Epithelial cell of esophagus (primary cell): Measurements from ENCODE around the gene HGF.

ENCODE experiments used
- DNase-seq: peaks from one replicate; pipeline ENCODE4 v3.0.0; 2010; ENCODE audit warnings: low read depth
- H3K4me3 ChIP-seq: 2 replicates; pipeline ENCODE4 v1.5.1; 2011; ENCODE audit warnings: mild to moderate bottlenecking, low read length, control low read depth
- TF ChIP-seq, protein P1 (sequence below): IDR thresholded peaks from 2 replicates; pipeline ENCODE4 v1.5.1; 2011; ENCODE audit warnings: low read depth, mild to moderate bottlenecking, low read length, control low read depth, inconsistent platforms; ENCODE audit not compliant: insufficient read depth; ENCODE audit errors: missing control alignments

Gene HGF

DNA sequence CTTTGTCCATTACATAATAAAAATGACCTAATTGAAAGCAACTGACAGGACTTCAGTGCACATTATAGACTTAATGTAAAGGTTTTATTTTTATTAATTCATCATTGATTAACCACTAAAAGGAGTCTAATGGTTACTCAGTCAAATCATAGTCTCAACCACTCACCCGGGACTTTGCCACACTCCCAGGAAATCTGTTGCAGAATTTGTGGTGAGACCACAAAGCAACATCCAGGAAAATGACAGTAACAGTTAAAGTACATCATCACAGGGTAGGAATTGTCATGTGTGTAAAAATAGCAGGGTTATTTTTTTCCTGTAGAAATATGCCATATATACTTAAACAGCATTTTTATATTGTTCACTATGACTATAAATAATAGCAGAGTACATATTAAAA lies 6.3 kb upstream of the HGF start:
- H3K4me3 ChIP-seq, result no peak overlapping the region
- TF ChIP-seq, protein P1, sequence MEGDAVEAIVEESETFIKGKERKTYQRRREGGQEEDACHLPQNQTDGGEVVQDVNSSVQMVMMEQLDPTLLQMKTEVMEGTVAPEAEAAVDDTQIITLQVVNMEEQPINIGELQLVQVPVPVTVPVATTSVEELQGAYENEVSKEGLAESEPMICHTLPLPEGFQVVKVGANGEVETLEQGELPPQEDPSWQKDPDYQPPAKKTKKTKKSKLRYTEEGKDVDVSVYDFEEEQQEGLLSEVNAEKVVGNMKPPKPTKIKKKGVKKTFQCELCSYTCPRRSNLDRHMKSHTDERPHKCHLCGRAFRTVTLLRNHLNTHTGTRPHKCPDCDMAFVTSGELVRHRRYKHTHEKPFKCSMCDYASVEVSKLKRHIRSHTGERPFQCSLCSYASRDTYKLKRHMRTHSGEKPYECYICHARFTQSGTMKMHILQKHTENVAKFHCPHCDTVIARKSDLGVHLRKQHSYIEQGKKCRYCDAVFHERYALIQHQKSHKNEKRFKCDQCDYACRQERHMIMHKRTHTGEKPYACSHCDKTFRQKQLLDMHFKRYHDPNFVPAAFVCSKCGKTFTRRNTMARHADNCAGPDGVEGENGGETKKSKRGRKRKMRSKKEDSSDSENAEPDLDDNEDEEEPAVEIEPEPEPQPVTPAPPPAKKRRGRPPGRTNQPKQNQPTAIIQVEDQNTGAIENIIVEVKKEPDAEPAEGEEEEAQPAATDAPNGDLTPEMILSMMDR, result no peak
- DNase-seq, result no peak

DNA sequence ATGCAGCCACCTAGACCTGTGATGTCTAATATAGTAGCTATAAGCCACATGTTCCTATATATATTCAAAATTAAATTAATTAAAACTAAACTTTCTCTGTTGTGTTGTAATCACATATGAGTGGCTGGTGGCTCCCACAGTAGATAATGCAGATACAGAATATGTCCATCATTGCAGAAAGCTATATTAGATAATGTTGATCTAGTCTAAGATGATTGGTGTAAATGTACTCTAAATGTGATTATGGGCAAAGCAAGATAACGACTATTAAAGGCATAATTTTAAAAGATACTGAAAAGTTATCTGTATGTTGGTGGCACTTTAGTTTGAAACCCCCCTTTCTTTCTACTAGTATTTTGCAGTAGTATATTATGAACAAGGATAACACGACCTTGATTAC lies 5.7 kb upstream of the HGF start:
- no peak overlapping the region for H3K4me3 ChIP-seq
- DNase-seq, result no peak
- TF ChIP-seq, protein P1, result no peak

DNA sequence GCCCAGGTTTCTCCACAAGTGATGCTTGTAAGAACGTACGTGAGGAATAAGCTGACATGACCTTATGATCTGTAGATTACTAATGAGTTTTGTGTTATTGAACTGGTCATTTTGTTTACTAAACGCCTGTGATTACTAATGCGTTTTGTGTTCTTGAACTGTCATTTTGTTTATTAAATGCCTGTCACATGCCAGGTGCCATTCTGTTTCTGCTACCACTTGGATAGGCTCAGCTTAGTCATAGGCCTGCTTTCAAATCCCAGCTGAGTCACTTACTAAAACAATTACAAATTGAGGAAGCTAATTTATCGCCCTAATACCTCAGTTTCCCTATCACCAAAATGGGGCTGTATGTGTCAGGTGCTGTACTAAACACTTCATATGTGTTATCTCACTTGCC lies 4.7 kb upstream of the HGF start:
- peak; percentile 8 for DNase-seq
- TF ChIP-seq, protein P1, result no peak
- no peak overlapping the region for H3K4me3 ChIP-seq

DNA sequence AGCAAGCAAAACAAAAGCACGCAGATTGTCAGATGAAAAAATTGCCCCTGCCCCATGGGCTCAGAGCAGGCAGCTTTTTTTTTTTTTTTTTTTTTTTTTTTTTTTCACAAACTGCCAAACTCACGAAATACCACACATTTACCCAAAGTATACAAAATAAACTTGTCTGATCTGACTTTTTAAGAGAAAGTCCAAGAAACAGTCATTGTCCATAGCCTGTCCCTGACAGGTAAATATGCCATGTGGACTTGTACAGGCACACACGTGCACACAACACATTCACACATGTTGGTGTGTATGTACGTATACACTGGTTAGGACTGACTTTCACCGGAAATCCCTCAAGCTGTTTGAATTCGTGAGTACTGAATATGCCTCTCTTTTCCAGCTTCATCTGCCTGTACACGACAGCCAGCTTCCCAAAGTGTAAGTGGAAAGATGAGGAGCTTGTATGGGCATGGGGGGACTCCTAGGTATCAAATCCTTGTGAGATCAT lies 929 bp upstream of the HGF start:
- TF ChIP-seq, protein P1, result no peak
- peak; percentile 2 for DNase-seq
- H3K4me3 ChIP-seq, result no peak overlapping the region

DNA sequence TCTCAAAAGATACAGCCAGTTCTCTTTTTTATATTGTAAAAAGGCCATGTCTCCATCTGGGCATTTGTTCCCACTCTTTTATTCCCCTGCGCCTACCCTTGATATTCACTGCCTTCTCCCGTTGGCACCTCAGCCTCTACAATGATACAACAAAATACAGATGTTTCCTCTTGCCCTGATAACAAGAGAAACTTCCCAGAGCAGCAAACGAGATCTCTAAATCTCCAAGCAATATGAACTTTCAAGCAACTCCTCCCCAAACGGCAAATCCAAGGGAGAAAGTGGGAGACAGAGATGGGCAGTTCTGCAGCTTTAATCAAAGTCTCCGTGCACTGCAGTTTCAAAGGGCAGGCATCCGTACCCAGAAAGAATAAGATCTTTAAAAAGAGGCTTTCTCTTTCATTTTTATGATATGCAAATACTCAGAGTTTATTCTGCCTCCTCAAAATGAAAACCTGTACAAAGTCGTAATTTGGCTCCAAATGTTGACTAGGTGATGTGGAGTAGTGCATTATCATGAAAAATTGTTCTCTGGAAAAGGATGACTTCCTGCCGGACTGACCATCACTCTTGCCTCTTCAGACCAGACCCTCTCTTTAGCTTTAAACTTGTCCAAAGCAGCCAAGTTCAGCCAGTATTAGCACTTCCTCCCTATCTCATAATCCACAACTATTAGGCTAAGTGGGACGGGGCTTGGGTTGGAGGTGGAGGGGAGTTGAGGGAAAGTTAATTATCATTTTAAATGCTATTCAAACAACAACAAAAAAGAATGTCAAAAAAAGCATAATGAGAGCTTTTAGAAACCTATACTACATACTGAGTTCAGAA lies 682 bp downstream of the HGF start:
- no peak overlapping the region for H3K4me3 ChIP-seq
- TF ChIP-seq, protein P1, result no peak
- no peak for DNase-seq

DNA sequence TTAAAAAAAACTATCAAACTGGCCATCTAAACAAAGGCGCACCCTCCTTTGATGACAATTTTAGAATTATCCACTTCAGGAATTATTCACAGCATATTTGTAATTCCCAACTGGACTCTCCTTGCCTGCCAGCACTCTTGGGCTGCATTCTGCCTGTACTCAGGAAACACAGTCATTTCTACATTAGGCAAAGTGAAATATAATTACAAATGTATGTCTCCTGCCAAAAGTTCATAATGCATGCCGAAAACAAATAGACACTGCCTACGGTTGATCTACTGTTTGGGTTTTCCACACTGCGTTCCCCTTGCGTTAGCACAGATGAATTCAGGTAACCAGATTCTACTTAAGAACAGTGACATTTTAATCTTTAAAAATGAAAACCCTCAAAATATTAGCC lies 1.9 kb downstream of the HGF start:
- no peak overlapping the region for H3K4me3 ChIP-seq
- DNase-seq, result no peak
- TF ChIP-seq, protein P1, result no peak

DNA sequence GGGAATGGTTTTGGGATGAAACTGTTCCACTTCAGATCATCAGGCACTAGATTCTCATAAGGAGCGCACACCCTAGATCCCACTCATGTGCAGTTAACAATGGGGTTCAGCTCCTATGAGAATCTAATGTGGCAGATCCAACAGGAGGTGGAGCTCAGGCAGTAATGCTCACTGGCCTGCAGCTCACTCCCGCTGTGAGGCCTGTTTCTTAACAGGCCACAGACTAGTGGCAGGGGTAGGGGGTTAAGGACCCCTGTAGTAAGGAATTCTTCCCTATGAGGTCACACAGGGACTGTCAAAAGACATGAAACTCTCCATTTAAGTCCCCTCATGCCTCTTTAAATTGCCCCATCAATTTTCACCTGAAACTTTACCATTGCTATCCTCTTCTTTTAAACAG lies 8.0 kb downstream of the HGF start:
- DNase-seq, result no peak
- TF ChIP-seq, protein P1, result no peak
- no peak overlapping the region for H3K4me3 ChIP-seq
